ENCODE measurements around the gene TUG1. TPM values are rescaled to one million over a fixed set of nuclear protein-coding genes. Genes with fewer than 3 reads are reported as not detected.

TUG1 gene
- total RNA-seq, 6 experiments from 2014 or later: 49.8 to 61.8 (median 56.3) TPM

GRCh38 chr22:30953206-30953605, 15.9 kb upstream of the TUG1 start:
- Mint-ChIP-seq H3K27ac (no peak overlapping the region), H3K27me3 (ENCODE audit: insufficient read depth) (no peaks in the 10 kb centered on the region), H3K36me3 (ENCODE audit: low read depth) (peaks cover 7% of the 10 kb centered on the region; the same call in 1 of the 2 replicates), H3K4me3 (no peak overlapping the region), H3K4me1 (ENCODE audit: low read depth) (no peaks in the 10 kb centered on the region), H3K9me3 (no peaks in the 10 kb centered on the region)
- DNase-seq: no peak
- TF ChIP-seq CTCF (IDR thresholded peaks at IDR 0.05): no peak

GRCh38 chr22:30955153-30955552, 13.9 kb upstream of the TUG1 start:
- no peak for TF ChIP-seq CTCF (IDR thresholded peaks at IDR 0.05)
- Mint-ChIP-seq H3K4me1 (ENCODE audit: low read depth) (no peaks in the 10 kb centered on the region), H3K27me3 (ENCODE audit: insufficient read depth) (no peaks in the 10 kb centered on the region), H3K27ac (no peak overlapping the region), H3K4me3 (no peak overlapping the region), H3K36me3 (ENCODE audit: low read depth) (peaks cover 7% of the 10 kb centered on the region; the same call in 1 of the 2 replicates), H3K9me3 (no peaks in the 10 kb centered on the region)
- no peak for DNase-seq

GRCh38 chr22:30964858-30965257, 4.2 kb upstream of the TUG1 start:
- peaks cover 32% of the 10 kb centered on the region for H3K36me3 Mint-ChIP-seq (ENCODE audit: low read depth)
- TF ChIP-seq CTCF (IDR thresholded peaks at IDR 0.05): no peak
- no peak for DNase-seq
- H3K4me1 Mint-ChIP-seq (ENCODE audit: low read depth): peaks cover 31% of the 10 kb centered on the region
- H3K27ac Mint-ChIP-seq: no peak overlapping the region
- H3K9me3 Mint-ChIP-seq: peaks cover 16% of the 10 kb centered on the region
- no peak overlapping the region; the same call in 1 of the 2 replicates for H3K4me3 Mint-ChIP-seq
- H3K27me3 Mint-ChIP-seq (ENCODE audit: insufficient read depth): peaks cover 5% of the 10 kb centered on the region; the same call in 1 of the 2 replicates

- Mint-ChIP-seq H3K36me3 (ENCODE audit: low read depth) (peaks cover 66% of the 10 kb centered on the region), H3K4me1 (ENCODE audit: low read depth) (peaks cover 55% of the 10 kb centered on the region), H3K4me3 (peak within 1 kb of the TSS; percentile 97), H3K9me3 (peaks cover 45% of the 10 kb centered on the region), H3K27ac (peak within 1 kb of the TSS; percentile 95), H3K27me3 (ENCODE audit: insufficient read depth) (peaks cover 5% of the 10 kb centered on the region; the same call in 1 of the 2 replicates)
- TF ChIP-seq CTCF (IDR thresholded peaks at IDR 0.05): no peak
- DNase-seq: no peak
These were observed 796 bp upstream of the TUG1 start, which contains the start of gene MORC2 for GRCh38 chr22:30968015-30968923. MORC2 (minus strand) TSS chr22:30968774; CDS start chr22:30967889, 885 bp downstream.

GRCh38 chr22:30969532-30970355, 679 bp downstream of the TUG1 start:
- Mint-ChIP-seq H3K36me3 (ENCODE audit: low read depth) (peaks cover 79% of the 10 kb centered on the region), H3K27ac (peak overlapping the region; percentile 83), H3K27me3 (ENCODE audit: insufficient read depth) (peaks cover 5% of the 10 kb centered on the region; the same call in 1 of the 2 replicates), H3K4me3 (peak overlapping the region; percentile 97), H3K4me1 (ENCODE audit: low read depth) (peaks cover 48% of the 10 kb centered on the region), H3K9me3 (peaks cover 45% of the 10 kb centered on the region)
- TF ChIP-seq CTCF (IDR thresholded peaks at IDR 0.05): peak; percentile 32; the same call in 1 of the 2 replicates
- DNase-seq: peak; percentile 1

Data from HFFc6 (cell line).